ENCODE data around the gene TIMM44.
"Not testable (repeated sequence)": the region's sequence is repeated elsewhere in the genome, so short reads cannot be mapped to it uniquely, and the experiment has no call there.

Gene TIMM44

GRCh38 chr19:7961920-7962626 is 18.6 kb upstream of the TIMM44 start:
- no peak overlapping the region for H3K4me3 ChIP-seq (ENCODE audit: low read depth, low read length)
- no peak for TF ChIP-seq CTCF (IDR thresholded peaks at IDR 0.05; ENCODE audit: insufficient read depth, low read length, missing control alignments)
- DNase-seq (ENCODE audit: low read depth, low spot score) = no peak
- ChIA-PET POLR2A (no interaction called here), CTCF (no interaction called here)

GRCh38 chr19:7961082-7961481 is 17.6 kb upstream of the TIMM44 start:
- POLR2A ChIA-PET; DNase-seq (ENCODE audit: low read depth, low spot score); H3K4me3 ChIP-seq (ENCODE audit: low read depth, low read length): not testable (repeated sequence)
- CTCF ChIA-PET = interaction anchor here (1.0 to 3.2 kb wide), 3 partner anchors 9 to 17 kb away, joined by 3 to 21 read pairs (median 10); partner anchors contain the start of gene TIMM44

- no peak for TF ChIP-seq CTCF (IDR thresholded peaks at IDR 0.05; ENCODE audit: insufficient read depth, low read length, missing control alignments)
- CTCF ChIA-PET = interaction anchor here (1.0 to 3.2 kb wide), 6 partner anchors 11 to 294 kb away, joined by 3 to 21 read pairs (median 5); partner anchors contain the start of genes SNAPC2 and TIMM44
- POLR2A ChIA-PET = no interaction called here
- DNase-seq (ENCODE audit: low read depth, low spot score) = no peak
- H3K4me3 ChIP-seq (ENCODE audit: low read depth, low read length) = no peak overlapping the region
These were observed 15.7 kb upstream of the TIMM44 start for GRCh38 chr19:7959211-7959610.

GRCh38 chr19:7955696-7956095 is 12.2 kb upstream of the TIMM44 start:
- ChIA-PET CTCF (interaction anchor here (1.8 to 5.7 kb wide), 3 partner anchors 11 to 15 kb away, joined by 6 to 55 read pairs (median 34); partner anchors contain the start of gene TIMM44), POLR2A (interaction anchor here (0.9 kb wide), 1 partner anchor 12 kb away, joined by 4 read pairs; the partner anchor contains the start of gene TIMM44)
- DNase-seq (ENCODE audit: low read depth, low spot score) = no peak
- no peak for TF ChIP-seq CTCF (IDR thresholded peaks at IDR 0.05; ENCODE audit: insufficient read depth, low read length, missing control alignments)
- no peak overlapping the region for H3K4me3 ChIP-seq (ENCODE audit: low read depth, low read length)

GRCh38 chr19:7953576-7953975 is 10.1 kb upstream of the TIMM44 start:
- CTCF ChIA-PET = interaction anchor here (0.9 to 5.7 kb wide), 4 partner anchors 9 to 48 kb away, joined by 4 to 55 read pairs (median 19); partner anchors contain the start of gene TIMM44
- no peak for TF ChIP-seq CTCF (IDR thresholded peaks at IDR 0.05; ENCODE audit: insufficient read depth, low read length, missing control alignments)
- H3K4me3 ChIP-seq (ENCODE audit: low read depth, low read length) = no peak overlapping the region
- POLR2A ChIA-PET = no interaction called here
- no peak for DNase-seq (ENCODE audit: low read depth, low spot score)

GRCh38 chr19:7953060-7953459 is 9.6 kb upstream of the TIMM44 start:
- CTCF ChIA-PET = interaction anchor here (1.1 to 5.7 kb wide), 3 partner anchors 9 to 49 kb away, joined by 4 to 55 read pairs (median 34); partner anchors contain the start of gene TIMM44
- POLR2A ChIA-PET = interaction anchor here (0.8 kb wide), 1 partner anchor 9 kb away, joined by 4 read pairs; no protein-coding TSS in a partner anchor
- TF ChIP-seq CTCF (IDR thresholded peaks at IDR 0.05; ENCODE audit: insufficient read depth, low read length, missing control alignments) = no peak
- no peak overlapping the region for H3K4me3 ChIP-seq (ENCODE audit: low read depth, low read length)
- no peak for DNase-seq (ENCODE audit: low read depth, low spot score)

Data from AG04449 (cell line).